T follicular helper cell (primary cell): Measurements from ENCODE around the gene IRS4.

Source experiments
- DNase-seq: peaks from one replicate; pipeline ENCODE4 v3.0.0-alpha.2; 2020; ENCODE audit warnings: low read depth
- total RNA-seq, 2 experiments: gene quantifications; one replicate each; lab custom pipeline; 2026; lab: John Stamatoyannopoulos, UW

Gene IRS4
- 0 to 0.04 reads per million in 2 experiments for total RNA-seq

GRCh38 chrX:108736509-108737479 lies at the start of gene IRS4:
IRS4 (minus strand) TSS chrX:108736563.
- DNase-seq, result no peak

DNA sequence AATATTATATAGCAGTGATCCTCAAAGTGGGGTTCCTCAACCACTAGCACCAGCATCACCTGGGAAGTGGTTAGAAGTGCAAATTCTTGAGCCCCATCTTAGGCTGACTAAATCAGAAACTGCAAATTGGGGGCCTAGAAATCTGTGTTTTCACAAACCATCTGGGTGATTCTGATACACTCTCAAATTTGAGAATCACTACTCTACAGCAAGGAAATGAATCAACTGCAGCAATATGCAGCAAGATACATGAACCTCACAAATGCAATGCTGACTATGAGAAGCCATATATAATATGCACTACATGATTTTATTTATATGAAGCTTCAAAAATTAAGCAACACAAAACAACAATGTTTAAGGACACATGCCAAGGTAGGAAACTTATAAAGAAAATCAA lies 36.2 kb upstream of the IRS4 start:
- no peak for DNase-seq

GRCh38 chrX:108763559-108763958 lies 27.2 kb upstream of the IRS4 start:
- no peak for DNase-seq

DNA sequence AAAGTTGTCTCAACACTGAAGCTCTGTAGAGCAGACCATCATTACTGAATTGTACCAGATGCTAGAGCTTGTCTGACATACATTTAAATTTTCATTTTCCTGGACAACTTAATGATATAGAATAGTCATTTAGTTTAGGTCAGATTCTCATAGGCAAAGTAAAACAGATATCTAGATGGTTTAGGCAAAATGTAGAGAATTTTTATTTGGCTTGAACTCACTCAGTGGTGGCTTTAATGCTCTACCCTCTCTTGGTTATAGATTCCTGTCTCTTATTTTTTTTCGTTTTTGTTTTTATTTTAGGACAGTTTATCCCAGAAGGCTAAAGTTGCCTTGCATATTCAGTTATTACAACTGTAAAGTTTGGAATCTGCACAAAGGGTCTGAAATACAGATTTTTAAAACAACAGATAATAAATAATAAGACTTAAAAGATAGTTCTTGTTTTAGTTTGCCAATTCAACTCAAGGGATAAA lies 4.0 kb upstream of the IRS4 start:
- no peak for DNase-seq

DNA sequence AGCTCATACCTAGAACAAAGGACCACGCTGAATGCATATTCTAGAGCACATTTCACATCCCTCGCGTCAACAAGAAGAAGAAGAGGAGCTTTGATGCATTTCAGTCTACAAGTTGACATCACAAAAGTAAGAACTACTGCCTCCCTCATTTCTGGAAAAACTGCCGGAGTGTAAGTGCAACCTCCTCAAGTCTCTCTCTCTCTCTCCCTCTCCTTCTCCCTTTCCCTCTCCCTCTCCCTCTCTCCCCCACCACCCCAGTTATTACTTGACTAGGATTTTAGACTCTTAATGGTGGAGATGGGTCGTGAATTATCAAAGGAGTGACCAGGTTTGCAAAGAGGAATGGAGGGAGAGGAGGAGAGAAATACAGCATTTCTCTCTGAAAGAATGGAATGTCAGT lies 1.4 kb upstream of the IRS4 start:
- no peak for DNase-seq

DNA sequence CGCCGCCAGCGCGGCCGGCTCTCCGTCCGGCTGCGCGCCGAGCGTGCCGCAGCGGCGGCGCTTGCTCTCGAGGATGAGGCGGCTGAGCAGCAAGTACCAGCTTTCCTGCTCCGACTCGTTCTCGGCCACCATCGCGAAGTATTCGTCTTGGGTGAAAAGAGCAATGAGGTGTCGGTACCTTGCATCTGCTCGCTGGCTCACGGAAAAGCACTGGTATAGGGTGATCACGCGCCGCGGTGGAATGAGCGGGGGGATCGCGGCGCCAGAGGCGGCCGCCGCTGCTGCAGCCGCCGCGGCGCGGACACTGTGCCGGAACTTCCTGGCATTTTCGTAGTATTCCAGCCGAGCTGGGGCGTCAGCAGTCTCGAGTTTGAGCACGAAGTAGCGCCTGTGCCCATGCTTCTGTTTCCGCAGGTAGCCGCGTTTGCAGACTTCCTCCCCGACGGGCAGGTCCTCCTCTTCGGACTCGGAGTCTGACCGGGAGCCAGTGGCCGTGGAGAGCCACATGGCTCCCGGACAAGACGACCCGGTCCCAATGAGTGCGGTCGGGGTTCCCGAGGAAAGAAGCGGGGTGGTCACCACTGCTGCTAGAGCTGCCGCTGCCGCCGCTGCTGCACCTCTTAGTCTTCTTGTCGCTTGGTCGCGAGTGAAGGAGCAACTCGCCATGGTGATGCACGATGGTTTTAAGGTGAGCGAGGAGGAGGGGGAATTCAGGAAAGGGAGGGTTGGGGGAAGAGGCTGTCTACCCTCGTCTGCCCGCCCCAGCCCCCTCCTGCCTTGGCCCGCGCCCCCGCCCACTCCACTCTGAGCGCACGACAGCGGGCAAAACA lies 469 bp downstream of the IRS4 start:
- no peak for DNase-seq

DNA sequence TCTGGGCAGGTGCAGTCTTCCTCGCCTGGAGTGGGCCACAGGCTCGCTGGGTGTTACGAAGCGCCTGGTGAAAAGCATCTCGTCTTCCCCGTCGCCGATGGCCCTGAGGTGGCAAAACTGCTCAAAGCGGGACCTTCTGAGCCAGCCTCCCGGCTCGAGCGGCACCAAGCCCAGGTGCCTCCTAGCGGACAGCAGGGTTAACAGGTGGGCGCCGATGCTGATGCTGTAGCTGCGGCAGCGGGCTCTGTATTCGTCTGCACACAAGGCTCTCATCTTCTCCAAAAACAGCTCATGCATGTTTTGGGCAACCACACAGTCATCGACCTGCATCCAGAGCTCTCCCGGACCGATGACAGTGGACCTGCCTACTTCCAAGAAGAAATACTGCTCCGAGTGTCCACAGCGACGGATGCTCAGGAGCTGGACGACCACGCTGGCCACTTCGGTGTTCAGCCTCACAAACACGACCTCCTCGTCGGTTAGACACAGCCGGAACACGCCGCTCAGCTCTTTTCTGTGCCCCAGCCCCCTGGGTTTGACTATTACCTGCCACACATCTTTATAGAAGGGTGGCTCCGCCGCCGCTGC lies 1.2 kb downstream of the IRS4 start:
- no peak for DNase-seq

GRCh38 chrX:108734426-108734825 lies 1.9 kb downstream of the IRS4 start:
- DNase-seq, result no peak

DNA sequence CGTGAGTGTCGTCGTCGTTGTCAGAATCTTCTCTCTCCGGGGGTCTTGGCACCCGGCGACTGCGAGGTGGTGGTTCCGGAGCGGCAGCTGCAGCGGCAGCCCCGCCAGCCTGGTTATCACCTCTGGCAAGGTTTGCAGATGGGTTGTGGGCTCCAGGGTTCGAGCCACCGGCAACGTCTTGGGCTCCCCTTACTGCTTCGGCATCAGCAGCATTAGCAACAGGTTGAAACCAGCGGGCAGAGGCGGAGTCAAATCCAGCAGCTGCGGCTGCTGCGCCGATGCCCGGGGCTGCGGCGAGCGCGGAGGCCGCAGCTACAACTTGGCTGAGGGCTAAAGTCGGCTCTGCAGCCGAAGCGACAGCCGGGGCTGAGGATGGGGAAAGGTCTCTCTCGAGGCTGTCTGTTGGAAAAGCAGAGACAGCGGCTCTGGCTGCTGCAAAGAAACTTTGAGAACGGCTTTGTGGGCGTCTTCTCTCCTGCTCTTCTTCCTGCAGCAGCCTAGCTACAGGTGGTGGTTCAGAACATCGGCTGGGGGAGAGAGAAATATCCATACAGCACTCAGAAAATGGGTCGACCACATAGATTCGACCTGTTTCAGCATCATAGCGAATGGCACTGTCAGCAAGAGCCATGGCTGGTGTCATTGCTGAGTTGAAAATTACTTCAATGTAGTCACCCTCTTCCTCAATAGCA lies 3.6 kb downstream of the IRS4 start:
- no peak for DNase-seq

DNA sequence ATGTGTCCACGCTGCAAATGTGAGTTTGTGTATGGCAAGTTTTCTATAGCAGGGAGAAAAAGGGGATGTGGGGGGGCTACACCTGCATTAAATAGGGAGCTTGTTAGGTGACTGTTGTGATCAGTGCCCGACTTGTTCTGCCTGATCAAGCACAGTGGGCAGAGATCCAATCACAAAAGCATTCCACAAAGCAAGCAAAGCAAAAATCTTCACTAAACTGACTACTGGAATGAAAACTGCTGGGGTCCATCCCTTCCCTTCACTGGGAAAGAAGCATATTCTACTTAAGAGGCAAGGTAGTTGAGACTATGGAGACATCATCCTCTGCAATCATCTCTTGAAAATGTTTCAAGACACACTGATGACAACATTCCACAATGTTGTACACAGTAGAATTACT lies 5.2 kb downstream of the IRS4 start:
- DNase-seq, result no peak

GRCh38 chrX:108726748-108727147 lies 9.6 kb downstream of the IRS4 start:
- DNase-seq, result no peak

- DNase-seq, result no peak
These were observed 13.8 kb downstream of the IRS4 start for GRCh38 chrX:108722561-108722960.

GRCh38 chrX:108712886-108713285 lies 23.5 kb downstream of the IRS4 start:
- DNase-seq, result no peak

DNA sequence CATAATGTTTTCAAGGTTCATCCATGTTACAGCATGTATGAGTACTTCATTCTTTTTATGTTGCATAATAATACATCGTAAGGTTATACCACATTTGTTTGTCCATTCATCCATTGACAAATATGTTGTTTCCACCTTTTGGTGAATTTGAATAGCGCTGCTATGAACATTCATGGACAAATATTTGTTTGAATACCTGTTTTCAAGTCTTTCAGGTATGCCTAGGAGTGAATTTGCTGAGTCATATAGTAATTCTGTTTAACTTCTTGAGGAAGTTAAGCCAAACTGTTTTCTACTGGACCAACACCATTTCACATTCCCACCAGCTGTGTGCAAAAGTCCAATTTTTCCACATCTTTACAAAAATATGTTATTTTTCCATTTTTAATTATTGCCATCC lies 31.5 kb downstream of the IRS4 start:
- no peak for DNase-seq

GRCh38 chrX:108702530-108702929 lies 33.8 kb downstream of the IRS4 start:
- no peak for DNase-seq

DNA sequence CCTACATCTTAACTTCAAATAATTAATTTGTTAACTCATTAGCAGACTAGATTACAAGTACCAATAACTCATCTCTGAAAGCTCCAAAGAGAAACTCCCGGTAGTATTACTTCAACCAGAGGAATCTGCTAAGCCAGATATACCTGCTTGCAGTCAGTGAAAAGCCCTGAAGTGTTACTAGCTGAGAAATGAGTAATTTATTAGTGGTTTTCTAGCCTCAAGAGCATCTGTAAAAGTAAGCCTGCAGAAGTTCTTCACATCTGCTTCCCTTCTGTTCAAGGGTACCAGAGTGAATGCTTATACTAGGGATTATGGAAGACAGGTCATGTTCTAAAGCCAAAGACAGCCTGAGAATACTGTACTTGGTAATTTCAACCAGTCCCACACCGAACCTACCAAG lies 34.7 kb downstream of the IRS4 start:
- DNase-seq, result no peak

DNA sequence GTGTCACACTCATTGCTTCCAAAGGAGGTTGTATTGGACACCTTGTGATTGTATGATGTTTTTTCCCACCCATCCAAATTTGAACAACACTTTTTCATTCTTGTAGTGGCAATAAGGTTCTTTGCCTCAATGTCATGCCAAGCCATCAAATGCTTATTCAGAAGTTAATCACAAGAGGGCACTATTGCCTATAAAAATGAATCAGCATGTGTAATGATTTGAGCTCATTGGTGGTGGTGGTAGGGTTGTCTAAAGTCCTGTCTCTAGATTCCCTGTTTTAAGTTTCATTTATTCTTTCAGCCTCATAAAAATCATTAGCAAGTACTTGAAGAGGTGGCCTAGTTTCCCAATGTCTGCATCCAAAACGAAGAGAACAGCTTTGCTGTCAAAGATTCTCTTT lies 37.0 kb downstream of the IRS4 start:
- DNase-seq, result no peak

DNA sequence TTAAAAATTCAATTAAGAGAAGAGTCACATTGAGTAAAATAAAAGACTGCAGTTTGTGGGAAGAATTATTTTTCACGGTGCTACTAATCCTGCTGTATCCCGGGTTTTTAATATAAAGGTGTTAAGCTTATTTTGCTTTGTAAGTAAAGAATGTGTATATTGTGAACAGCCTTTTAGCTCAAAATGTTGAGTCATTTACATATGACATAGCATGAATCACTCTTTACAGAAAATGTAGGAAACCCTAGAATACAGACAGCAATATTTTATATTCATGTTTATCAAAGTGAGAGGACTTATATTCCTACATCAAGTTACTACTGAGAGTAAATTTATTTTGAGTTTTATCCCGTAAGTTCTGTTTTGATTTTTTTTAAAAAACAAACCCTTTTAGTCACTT lies 39.7 kb downstream of the IRS4 start:
- DNase-seq, result no peak
